Measurements from ENCODE around the gene LIPA.

GRCh38 chr10:89242840-89243568 is 8.6 kb downstream of the LIPA start:
- TF ChIP-seq CTCF (IDR thresholded peaks at IDR 0.05; ENCODE audit: low read depth, low read length, missing input control) (no peak), REST (IDR thresholded peaks at IDR 0.05) (no peak), RAD21 (IDR thresholded peaks at IDR 0.05) (no peak), JUND (IDR thresholded peaks at IDR 0.05) (no peak), MAX (IDR thresholded peaks at IDR 0.05) (no peak), ATF3 (IDR thresholded peaks at IDR 0.05) (no peak), GABPA (IDR thresholded peaks at IDR 0.05 in 1 of 2, conservative IDR thresholded peaks at IDR 0.05 in 1 of 2) (no peak), YY1 (IDR thresholded peaks at IDR 0.05) (no peak), NR2F2 (IDR thresholded peaks at IDR 0.05) (no peak), RXRA (IDR thresholded peaks at IDR 0.05) (peak in 1 of 2 donors; percentile 6), HNF4G (IDR thresholded peaks at IDR 0.05) (no peak), FOXA1 (IDR thresholded peaks at IDR 0.05) (no peak), SP1 (IDR thresholded peaks at IDR 0.05) (no peak), TAF1 (conservative IDR thresholded peaks at IDR 0.05) (no peak)
